NCI-H1930 (cell line): Measurements from ENCODE around the gene ATP6V1D.
"Not testable (repeated sequence)": the region's sequence is repeated elsewhere in the genome, so short reads cannot be mapped to it uniquely, and the experiment has no call there.

Experiments
- DNase-seq, 2 experiments: peaks; one replicate each; lab custom pipeline; 2025; lab: John Stamatoyannopoulos, UW

The ATP6V1D gene

GRCh38 chr14:67370830-67371229 is 11.2 kb upstream of the ATP6V1D start:
- no peak for DNase-seq

GRCh38 chr14:67365476-67365875 is 5.9 kb upstream of the ATP6V1D start:
- DNase-seq = no peak

GRCh38 chr14:67360470-67361206 is 1.0 kb upstream of the ATP6V1D start:
- DNase-seq = no peak

GRCh38 chr14:67358924-67359774 is 455 bp downstream of the ATP6V1D start:
- no peak for DNase-seq

- DNase-seq = no peak
Measured at GRCh38 chr14:67357969-67358354, 1.6 kb downstream of the ATP6V1D start.

GRCh38 chr14:67357186-67357968 is 2.2 kb downstream of the ATP6V1D start:
- no peak for DNase-seq

- DNase-seq = no peak
Measured at GRCh38 chr14:67352055-67352454, 7.5 kb downstream of the ATP6V1D start.

GRCh38 chr14:67345583-67345982 is 14.0 kb downstream of the ATP6V1D start:
- DNase-seq = no peak

- no peak for DNase-seq
Measured at GRCh38 chr14:67343601-67344230, 15.9 kb downstream of the ATP6V1D start.

GRCh38 chr14:67341231-67341630 is 18.4 kb downstream of the ATP6V1D start:
- DNase-seq = not testable (repeated sequence)

GRCh38 chr14:67335781-67336180 is 23.8 kb downstream of the ATP6V1D start:
- DNase-seq = peak in 1 of 2 experiments; percentile 5

- DNase-seq = no peak
Measured at GRCh38 chr14:67332468-67332867, 27.1 kb downstream of the ATP6V1D start.

- no peak for DNase-seq
Measured at GRCh38 chr14:67331368-67332125, 28.1 kb downstream of the ATP6V1D start.

GRCh38 chr14:67329666-67330065 is 29.9 kb downstream of the ATP6V1D start:
- DNase-seq = not testable (repeated sequence)

GRCh38 chr14:67319142-67319541 is 40.5 kb downstream of the ATP6V1D start:
- no peak for DNase-seq

- DNase-seq = no peak
Measured at GRCh38 chr14:67317822-67318221, 41.8 kb downstream of the ATP6V1D start.

- DNase-seq = no peak
Measured at GRCh38 chr14:67313153-67313552, 46.5 kb downstream of the ATP6V1D start.

GRCh38 chr14:67311868-67312267 is 47.7 kb downstream of the ATP6V1D start:
- no peak for DNase-seq
